H1 (cell line): ENCODE data around the gene MAPK8IP1. TPM values are rescaled to one million over a fixed set of nuclear protein-coding genes. Genes with fewer than 3 reads are reported as not detected.

ENCODE experiments used
- JUND ChIP-seq: IDR thresholded peaks from 2 replicates; pipeline ENCODE4 v1.6.1; 2011; ENCODE audit warnings: mild to moderate bottlenecking, improper control_type of control experiment, low read length
- MAFK ChIP-seq: IDR thresholded peaks from 2 replicates; pipeline ENCODE4 v1.6.1; 2012; ENCODE audit warnings: low read depth, mild to moderate bottlenecking, improper control_type of control experiment, low read length
- TAF1 ChIP-seq: IDR thresholded peaks from 2 replicates; pipeline ENCODE4 v1.6.1; 2011; ENCODE audit warnings: mild to moderate bottlenecking, low read depth, low read length
- TAF7 ChIP-seq: optimal IDR thresholded peaks from 2 replicates; pipeline ENCODE3; 2011; ENCODE audit warnings: low read depth, mild to moderate bottlenecking, inconsistent platforms, low read length, moderate library complexity, borderline replicate concordance
- USF2 ChIP-seq: IDR thresholded peaks from 2 replicates; pipeline ENCODE4 v1.6.1; 2011; ENCODE audit warnings: low read length, improper control_type of control experiment
- polyA plus RNA-seq, 7 experiments: library from polyadenylated mRNA; depleted of rRNA in 3 of 7; stranded (reverse) in 5 of 7; unstranded in 2 of 7; fragments of >200 nt in 5 of 7; fragments of 200-250 nt in 2 of 7; gene quantifications; 1 replicate in 5 of 7; 2 replicates in 1 of 7; 4 replicates in 1 of 7; pipeline versions ENCODE4 v1.2.1 to v1.2.3, GENCODE V29; 2011 to 2013; ENCODE audit warnings: missing spikeins in 2 of 7, mixed read lengths in 2 of 7
- total RNA-seq: library from RNA; stranded (reverse); fragmentation: NEBNext Ultra II Directional; extraction: Animal tissue kit (Norgen Biotek cat#: 25700); gene quantifications from 2 replicates; pipeline ENCODE4 v1.2.1, GENCODE V29; 2021
- TF ChIP-seq, protein P1 (sequence below), 3 experiments: IDR thresholded peaks; 1 replicate in 2 of 3; 2 replicates in 1 of 3; pipeline versions ENCODE4 v1.5.1 to v1.6.1; 2011; ENCODE audit warnings: low read length in 3 of 3, mild to moderate bottlenecking in 3 of 3, inconsistent platforms in 2 of 3, low read depth in 1 of 3, moderate library complexity in 1 of 3; ENCODE audit not compliant: insufficient read depth in 1 of 3; ENCODE audit errors: control extremely low read depth in 1 of 3

Gene MAPK8IP1
- total and polyA plus RNA-seq, 2 of the 8 experiments (the other 6 are each of a cell fraction or from before 2014, with no cell fraction given) = 32.4 to 40.1 TPM

- TF ChIP-seq, protein P1, sequence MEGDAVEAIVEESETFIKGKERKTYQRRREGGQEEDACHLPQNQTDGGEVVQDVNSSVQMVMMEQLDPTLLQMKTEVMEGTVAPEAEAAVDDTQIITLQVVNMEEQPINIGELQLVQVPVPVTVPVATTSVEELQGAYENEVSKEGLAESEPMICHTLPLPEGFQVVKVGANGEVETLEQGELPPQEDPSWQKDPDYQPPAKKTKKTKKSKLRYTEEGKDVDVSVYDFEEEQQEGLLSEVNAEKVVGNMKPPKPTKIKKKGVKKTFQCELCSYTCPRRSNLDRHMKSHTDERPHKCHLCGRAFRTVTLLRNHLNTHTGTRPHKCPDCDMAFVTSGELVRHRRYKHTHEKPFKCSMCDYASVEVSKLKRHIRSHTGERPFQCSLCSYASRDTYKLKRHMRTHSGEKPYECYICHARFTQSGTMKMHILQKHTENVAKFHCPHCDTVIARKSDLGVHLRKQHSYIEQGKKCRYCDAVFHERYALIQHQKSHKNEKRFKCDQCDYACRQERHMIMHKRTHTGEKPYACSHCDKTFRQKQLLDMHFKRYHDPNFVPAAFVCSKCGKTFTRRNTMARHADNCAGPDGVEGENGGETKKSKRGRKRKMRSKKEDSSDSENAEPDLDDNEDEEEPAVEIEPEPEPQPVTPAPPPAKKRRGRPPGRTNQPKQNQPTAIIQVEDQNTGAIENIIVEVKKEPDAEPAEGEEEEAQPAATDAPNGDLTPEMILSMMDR (IDR thresholded peaks at IDR 0.05; ENCODE audit: control extremely low read depth in 1 of 3, insufficient read depth in 1 of 3, low read depth in 1 of 3, low read length in 3 of 3) = no peak
- TF ChIP-seq USF2 = no peak
- no peak for TF ChIP-seq MAFK
- no peak for TF ChIP-seq TAF1
- TF ChIP-seq JUND = no peak
- no peak for TF ChIP-seq TAF7
Observed at GRCh38 chr11:45892856-45893255, 7.4 kb downstream of the MAPK8IP1 start (continued).
